Measurements from ENCODE around the gene KCNH3. TPM values are rescaled to one million over a fixed set of nuclear protein-coding genes. Genes with fewer than 3 reads are reported as not detected.

KCNH3 gene
- total RNA-seq, 1 donor from 2014 or later, result not detected

DNA sequence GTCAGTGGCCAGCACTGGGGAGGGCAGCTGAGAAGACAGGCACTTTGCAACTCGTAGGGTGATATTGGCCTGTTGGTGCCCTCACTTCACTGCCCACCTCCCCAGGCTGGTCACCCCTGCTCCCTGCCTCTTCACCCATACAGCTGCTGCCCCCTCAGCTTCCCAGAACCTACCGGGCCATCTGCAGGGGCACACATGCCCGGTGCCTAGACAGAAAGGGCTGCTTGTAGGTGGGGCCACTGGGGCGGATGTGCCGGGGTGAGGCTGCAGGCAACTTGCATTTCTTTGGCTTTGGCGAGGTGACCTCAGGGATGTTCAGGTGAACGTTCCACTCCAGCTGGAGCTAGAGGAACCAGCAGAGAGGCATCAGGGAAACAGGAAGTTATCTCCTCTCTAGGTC is 49.5 kb downstream of the KCNH3 start:
- Histone ChIP-seq H3K27me3 (no peaks in the 10 kb centered on the region), H3K4me2 (no peak overlapping the region)

GRCh38 chr12:49588721-49589516 is 50.1 kb downstream of the KCNH3 start:
- H4K20me1 ChIP-seq (ENCODE audit: low read depth), result no peaks in the 10 kb centered on the region
- no peaks in the 10 kb centered on the region for H3K4me1 ChIP-seq
- H3K9me3 ChIP-seq (ENCODE audit: low read depth), result no peaks in the 10 kb centered on the region
- Mint-ChIP-seq H3K4me3 (no peak overlapping the region), H3K27me3 (ENCODE audit: insufficient read depth, low read depth) (peaks cover 3% of the 10 kb centered on the region), H3K4me1 (no peaks in the 10 kb centered on the region), H3K36me3 (peaks cover 13% of the 10 kb centered on the region), H3K27ac (no peak overlapping the region), H3K9me3 (peaks cover 2% of the 10 kb centered on the region)
- no peaks in the 10 kb centered on the region for H3K36me3 ChIP-seq
- DNase-seq (ENCODE audit: low spot score), result no peak
- no peaks in the 10 kb centered on the region for H3F3A ChIP-seq (ENCODE audit: low read depth)
- no peak for TF ChIP-seq EZH2 (IDR thresholded peaks at IDR 0.05)
- TF ChIP-seq, protein P1, sequence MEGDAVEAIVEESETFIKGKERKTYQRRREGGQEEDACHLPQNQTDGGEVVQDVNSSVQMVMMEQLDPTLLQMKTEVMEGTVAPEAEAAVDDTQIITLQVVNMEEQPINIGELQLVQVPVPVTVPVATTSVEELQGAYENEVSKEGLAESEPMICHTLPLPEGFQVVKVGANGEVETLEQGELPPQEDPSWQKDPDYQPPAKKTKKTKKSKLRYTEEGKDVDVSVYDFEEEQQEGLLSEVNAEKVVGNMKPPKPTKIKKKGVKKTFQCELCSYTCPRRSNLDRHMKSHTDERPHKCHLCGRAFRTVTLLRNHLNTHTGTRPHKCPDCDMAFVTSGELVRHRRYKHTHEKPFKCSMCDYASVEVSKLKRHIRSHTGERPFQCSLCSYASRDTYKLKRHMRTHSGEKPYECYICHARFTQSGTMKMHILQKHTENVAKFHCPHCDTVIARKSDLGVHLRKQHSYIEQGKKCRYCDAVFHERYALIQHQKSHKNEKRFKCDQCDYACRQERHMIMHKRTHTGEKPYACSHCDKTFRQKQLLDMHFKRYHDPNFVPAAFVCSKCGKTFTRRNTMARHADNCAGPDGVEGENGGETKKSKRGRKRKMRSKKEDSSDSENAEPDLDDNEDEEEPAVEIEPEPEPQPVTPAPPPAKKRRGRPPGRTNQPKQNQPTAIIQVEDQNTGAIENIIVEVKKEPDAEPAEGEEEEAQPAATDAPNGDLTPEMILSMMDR (IDR thresholded peaks at IDR 0.05), result no peak
- no peak for TF ChIP-seq EZH2phosphoT487 (IDR thresholded peaks at IDR 0.05)
- H2AFZ ChIP-seq (replicated peaks), result no peak overlapping the region
- H3K27me3 ChIP-seq, result no peaks in the 10 kb centered on the region
- no peaks in the 10 kb centered on the region for H3K79me2 ChIP-seq (ENCODE audit: low read depth)
- H3K27ac ChIP-seq, result no peak overlapping the region
- no peak overlapping the region for H3K9ac ChIP-seq
- no peak overlapping the region for H3K4me3 ChIP-seq
- no peak overlapping the region for H3K4me2 ChIP-seq

More for the DNA sequence above, 49.5 kb downstream of the KCNH3 start:
- Mint-ChIP-seq H3K4me3 (no peak overlapping the region), H3K27ac (no peak overlapping the region), H3K36me3 (peaks cover 12% of the 10 kb centered on the region), H3K9me3 (peaks cover 2% of the 10 kb centered on the region), H3K4me1 (no peaks in the 10 kb centered on the region), H3K27me3 (ENCODE audit: insufficient read depth, low read depth) (peaks cover 3% of the 10 kb centered on the region)
- H3K4me1 ChIP-seq, result no peaks in the 10 kb centered on the region
- no peak overlapping the region for H3K9ac ChIP-seq
- TF ChIP-seq EZH2 (IDR thresholded peaks at IDR 0.05) (no peak), EZH2phosphoT487 (IDR thresholded peaks at IDR 0.05) (no peak)
- TF ChIP-seq, protein P1 (IDR thresholded peaks at IDR 0.05), result no peak
- no peaks in the 10 kb centered on the region for H3K36me3 ChIP-seq
- no peaks in the 10 kb centered on the region for H3K9me3 ChIP-seq (ENCODE audit: low read depth)
- H3K79me2 ChIP-seq (ENCODE audit: low read depth), result no peaks in the 10 kb centered on the region
- H3F3A ChIP-seq (ENCODE audit: low read depth), result no peaks in the 10 kb centered on the region
- no peaks in the 10 kb centered on the region for H4K20me1 ChIP-seq (ENCODE audit: low read depth)
- no peak for DNase-seq (ENCODE audit: low spot score)
- no peak overlapping the region for H2AFZ ChIP-seq (replicated peaks)
- no peak overlapping the region for H3K27ac ChIP-seq
- no peak overlapping the region for H3K4me3 ChIP-seq

GRCh38 chr12:49598527-49598926 is 59.7 kb downstream of the KCNH3 start:
- Mint-ChIP-seq H3K4me1 (peaks cover 13% of the 10 kb centered on the region), H3K27me3 (ENCODE audit: insufficient read depth, low read depth) (peaks cover 4% of the 10 kb centered on the region), H3K27ac (peak overlapping the region; percentile 19), H3K9me3 (no peaks in the 10 kb centered on the region), H3K4me3 (no peak overlapping the region), H3K36me3 (peaks cover 8% of the 10 kb centered on the region)
- H3K4me3 ChIP-seq, result no peak overlapping the region
- no peak overlapping the region for H2AFZ ChIP-seq (replicated peaks)
- H3K36me3 ChIP-seq, result no peaks in the 10 kb centered on the region
- no peak overlapping the region for H3K9ac ChIP-seq
- H3K79me2 ChIP-seq (ENCODE audit: low read depth), result no peaks in the 10 kb centered on the region
- TF ChIP-seq EZH2phosphoT487 (IDR thresholded peaks at IDR 0.05) (no peak), EZH2 (IDR thresholded peaks at IDR 0.05) (no peak)
- TF ChIP-seq, protein P1 (IDR thresholded peaks at IDR 0.05), result no peak
- no peak for DNase-seq (ENCODE audit: low spot score)
- no peak overlapping the region for H3K4me2 ChIP-seq
- no peaks in the 10 kb centered on the region for H3K4me1 ChIP-seq
- H3K27ac ChIP-seq, result peak overlapping the region; percentile 53
- no peaks in the 10 kb centered on the region for H3F3A ChIP-seq (ENCODE audit: low read depth)
- no peaks in the 10 kb centered on the region for H3K27me3 ChIP-seq
- H3K9me3 ChIP-seq (ENCODE audit: low read depth), result no peaks in the 10 kb centered on the region
- H4K20me1 ChIP-seq (ENCODE audit: low read depth), result no peaks in the 10 kb centered on the region

Measured in neural progenitor cell (in vitro differentiated cells).